ENCODE results near the gene RPL9. TPM values are rescaled to one million over a fixed set of nuclear protein-coding genes. Genes with fewer than 3 reads are reported as not detected.

The RPL9 gene
- total and polyA plus RNA-seq, 2 of the 8 experiments (the other 6 are each of a cell fraction or from before 2014, with no cell fraction given), result 1,161 to 1,184 TPM

DNA sequence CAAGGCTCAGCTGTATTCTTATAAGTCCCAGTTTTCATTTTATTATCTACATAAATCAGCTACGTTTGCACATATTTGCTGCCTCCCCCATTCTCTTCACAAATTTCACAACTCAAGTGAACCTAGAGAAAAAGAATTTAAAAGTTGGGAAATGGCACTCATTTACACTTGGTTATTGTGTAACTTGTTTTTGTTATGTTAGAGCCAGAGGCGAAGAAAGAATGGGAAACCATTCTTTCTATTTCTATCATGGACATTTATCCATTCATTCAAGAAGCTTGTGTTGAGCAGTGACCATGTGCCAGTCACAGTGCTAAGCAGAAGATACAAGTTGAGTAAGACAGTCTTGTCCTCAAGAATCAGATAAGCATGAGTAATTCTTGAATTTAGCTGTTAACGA is 13.7 kb upstream of the RPL9 start:
- Histone ChIP-seq H2BK5ac (ENCODE audit: low read depth, low read length) (no peak overlapping the region), H2AK5ac (ENCODE audit: low read depth, low read length) (no peak overlapping the region), H3K79me2 (ENCODE audit: control insufficient read depth in 1 of 2, insufficient read depth in 2 of 2, low read length in 2 of 2) (no peaks in the 10 kb centered on the region), H3K4me3 (ENCODE audit: extremely low read depth in 1 of 4, insufficient read depth in 2 of 4, low read depth in 3 of 4, low read length in 4 of 4) (no peak overlapping the region), H3K4me1 (replicated peaks in 1 of 4; ENCODE audit: control insufficient read depth in 3 of 4, insufficient read depth in 4 of 4, low read length in 3 of 4) (no peaks in the 10 kb centered on the region), H3K56ac (replicated peaks; ENCODE audit: insufficient read length, low read depth, low read length) (no peak overlapping the region), H3K4ac (replicated peaks; ENCODE audit: insufficient read length, low read depth, low read length) (no peak overlapping the region), H4K8ac (ENCODE audit: extremely low read depth, insufficient read depth, low read length) (no peak overlapping the region), H3K18ac (ENCODE audit: extremely low read depth, low read length) (no peak overlapping the region), H3K4me2 (ENCODE audit: insufficient read depth in 1 of 2, low read depth in 2 of 2, low read length in 2 of 2) (no peak overlapping the region), H4K5ac (ENCODE audit: insufficient read length, low read depth, low read length) (no peak overlapping the region), H3K23ac (ENCODE audit: insufficient read length) (no peak overlapping the region), H4K91ac (replicated peaks; ENCODE audit: insufficient read length, low read length) (no peak overlapping the region), H2BK20ac (ENCODE audit: low read length) (no peak overlapping the region), H3K9me3 (ENCODE audit: insufficient read depth in 2 of 2, low read depth in 1 of 2, low read length in 1 of 2) (no peaks in the 10 kb centered on the region), H2AFZ (ENCODE audit: low read length) (no peak overlapping the region), H3K23me2 (ENCODE audit: low read depth, low read length) (no peaks in the 10 kb centered on the region), H3K9ac (replicated peaks in 1 of 4; ENCODE audit: extremely low read depth in 1 of 4, low read depth in 3 of 4, low read length in 3 of 4) (no peak overlapping the region), H2BK12ac (ENCODE audit: low read depth, low read length) (no peak overlapping the region), H2BK15ac (ENCODE audit: low read length) (no peak overlapping the region), H3K79me1 (ENCODE audit: low read depth, low read length) (no peaks in the 10 kb centered on the region), H2BK120ac (replicated peaks; ENCODE audit: low read depth, low read length) (no peak overlapping the region), H4K20me1 (replicated peaks in 1 of 2; ENCODE audit: control insufficient read depth in 1 of 2, insufficient read depth in 2 of 2, low read length in 2 of 2) (no peaks in the 10 kb centered on the region), H3K14ac (ENCODE audit: insufficient read length) (no peak overlapping the region), H3K36me3 (ENCODE audit: control insufficient read depth in 2 of 4, insufficient read depth in 4 of 4, low read length in 3 of 4) (peaks cover 3 to 33% (median 22%) of the 10 kb centered on the region in 4 experiments; a peak in 5 of 8 replicates), H3K27ac (ENCODE audit: low read depth, low read length) (no peak overlapping the region), H3K27me3 (replicated peaks in 1 of 4; ENCODE audit: control insufficient read depth in 3 of 4, extremely low read depth in 1 of 4, insufficient read depth in 3 of 4, low read length in 3 of 4) (no peaks in the 10 kb centered on the region)
- DNase-seq (ENCODE audit: low read depth in 1 of 2, low spot score in 2 of 2), result no peak
- TF ChIP-seq BRCA1 (IDR thresholded peaks at IDR 0.05; ENCODE audit: low read depth, low read length) (no peak), BCL11A (IDR thresholded peaks at IDR 0.05; ENCODE audit: low read depth in 2 of 2, low read length in 2 of 2) (no peak), SRF (IDR thresholded peaks at IDR 0.05; ENCODE audit: low read depth, low read length) (no peak), YY1 (IDR thresholded peaks at IDR 0.05; ENCODE audit: low read depth, low read length) (no peak)
- 90% methylated on average over 3 of the region's 3 CpGs; no CpG with 5 or more reads in 1 of the 2 experiments for WGBS, 2 experiments (ENCODE audit: extremely low coverage in 1 of 2, insufficient coverage in 1 of 2, insufficient read length in 1 of 2, insufficient replicate concordance in 2 of 2, low coverage in 1 of 2, low lambda C conversion rate in 2 of 2, missing lambda C conversion rate in 1 of 2)
- no peak for FAIRE-seq
- CTCF ChIA-PET (ENCODE audit: partially characterized antibody), result interaction anchor here (1.4 kb wide), 1 partner anchor 221 kb away, joined by 3 read pairs; no protein-coding TSS in a partner anchor
- POLR2A ChIA-PET (ENCODE audit: partially characterized antibody), result interaction anchor here (1.1 kb wide), 1 partner anchor 23 kb away, joined by 3 read pairs; no protein-coding TSS in a partner anchor

Measured in H1 (cell line).